Keratinocyte (primary cell): ENCODE results near the gene SULT2B1. TPM values are rescaled to one million over a fixed set of nuclear protein-coding genes. Genes with fewer than 3 reads are reported as not detected.

Experiments used
- DNase-seq: peaks from one replicate; pipeline ENCODE4 v3.0.0-alpha.2; 2011; ENCODE audit warnings: low read depth, missing footprints, low spot score
- FAIRE-seq: peaks from 2 replicates; lab custom pipeline; 2011; peaks lifted over from hg19 to GRCh38; lab: Jason Lieb, UNC
- H2AFZ ChIP-seq: 2 replicates; pipeline ENCODE4 v1.6.0; 2012; ENCODE audit warnings: low read length, control low read depth, inconsistent platforms; ENCODE audit not compliant: control insufficient read depth
- H3K27ac ChIP-seq: 2 replicates; pipeline ENCODE4 v1.5.1; 2011; ENCODE audit warnings: low read length; ENCODE audit not compliant: control insufficient read depth, insufficient read depth
- H3K27me3 ChIP-seq: 3 replicates; pipeline ENCODE4 v1.6.0; 2011; ENCODE audit warnings: low read length; ENCODE audit not compliant: control insufficient read depth, insufficient read depth; ENCODE audit errors: extremely low read depth
- H3K36me3 ChIP-seq, 2 experiments: 2 replicates in 1 of 2; 3 replicates in 1 of 2; pipeline ENCODE4 v1.5.1; 2011; ENCODE audit warnings: low read length in 2 of 2, mild to moderate bottlenecking in 1 of 2; ENCODE audit not compliant: control insufficient read depth in 2 of 2, insufficient read depth in 2 of 2; ENCODE audit errors: extremely low read depth in 1 of 2
- H3K4me1 ChIP-seq: 3 replicates; pipeline ENCODE4 v1.5.1; 2011; ENCODE audit warnings: low read length; ENCODE audit not compliant: control insufficient read depth, insufficient read depth; ENCODE audit errors: extremely low read depth
- H3K4me2 ChIP-seq: 3 replicates; pipeline ENCODE4 v1.6.0; 2011; ENCODE audit warnings: low read depth, low read length; ENCODE audit not compliant: control insufficient read depth, insufficient read depth; ENCODE audit errors: extremely low read depth
- H3K4me3 ChIP-seq, 3 experiments: fragments of 200-600 bp in 1 of 3; sonication (generic) in 1 of 3; 2 replicates in 2 of 3; 3 replicates in 1 of 3; pipeline ENCODE4 v1.5.1; 2011 to 2016; ENCODE audit warnings: low read length in 3 of 3, mild to moderate bottlenecking in 3 of 3, control low read depth in 2 of 3, inconsistent platforms in 1 of 3, low read depth in 1 of 3, mixed read lengths in 1 of 3, mixed run types in 1 of 3, moderate library complexity in 1 of 3; ENCODE audit not compliant: control insufficient read depth in 2 of 3, insufficient read depth in 2 of 3; ENCODE audit errors: extremely low read depth in 1 of 3
- H3K79me2 ChIP-seq: 2 replicates; pipeline ENCODE4 v1.6.0; 2012; ENCODE audit warnings: low read length; ENCODE audit not compliant: control insufficient read depth, insufficient read depth
- H3K9ac ChIP-seq: 3 replicates; pipeline ENCODE4 v1.6.0; 2011; ENCODE audit warnings: low read length; ENCODE audit not compliant: control insufficient read depth, insufficient read depth; ENCODE audit errors: extremely low read depth
- H3K9me1 ChIP-seq: 3 replicates; pipeline ENCODE4 v1.6.0; 2011; ENCODE audit warnings: low read length; ENCODE audit not compliant: control insufficient read depth, insufficient read depth; ENCODE audit errors: extremely low read depth
- H3K9me3 ChIP-seq: 2 replicates; pipeline ENCODE4 v1.5.1; 2012; ENCODE audit warnings: low read depth, low read length; ENCODE audit not compliant: control insufficient read depth
- H4K20me1 ChIP-seq: 3 replicates; pipeline ENCODE4 v1.6.0; 2011; ENCODE audit warnings: low read length; ENCODE audit not compliant: control insufficient read depth, insufficient read depth; ENCODE audit errors: extremely low read depth
- CTCF ChIP-seq, 3 experiments: IDR thresholded peaks in 1 of 3; conservative IDR thresholded peaks in 1 of 3; optimal IDR thresholded peaks in 1 of 3; 2 replicates in 2 of 3; 3 replicates in 1 of 3; pipeline versions ENCODE3 to v1.5.1; 2011; ENCODE audit warnings: low read length in 3 of 3, mild to moderate bottlenecking in 3 of 3, moderate library complexity in 2 of 3, control low read depth in 1 of 3, inconsistent platforms in 1 of 3; ENCODE audit not compliant: insufficient read depth in 2 of 3; ENCODE audit errors: extremely low read depth in 1 of 3
- EZH2 ChIP-seq: IDR thresholded peaks from one replicate; pipeline ENCODE4 v1.6.1; 2012; ENCODE audit warnings: inconsistent platforms, mild to moderate bottlenecking, low read length, moderate library complexity
- dilution Hi-C: fragments of 300-500 bp; cut with MboI; formaldehyde crosslinking; loops from one replicate; pipeline ENCODE4 v1.7.0; 2020; ENCODE audit warnings: low sequenced_read_pairs; ENCODE audit not compliant: extremely low pct_ligation_motif_present
- polyA plus RNA-seq, 5 experiments: library from polyadenylated mRNA; depleted of rRNA in 3 of 5; stranded (reverse) in 3 of 5; stranded (forward) in 1 of 5; unstranded in 1 of 5; fragments of >200 nt; gene quantifications; 1 replicate in 1 of 5; 2 replicates in 3 of 5; 3 replicates in 1 of 5; pipeline versions ENCODE4 v1.2.1 to v1.2.3, GENCODE V29; 2011 to 2012; ENCODE audit warnings: missing spikeins in 2 of 5, low read depth in 1 of 5, low replicate concordance in 1 of 5

The SULT2B1 gene
- polyA plus RNA-seq, 1 donor (not counting 4 experiments of a cell fraction or from before 2014, with no cell fraction given): 6.0 TPM

DNA sequence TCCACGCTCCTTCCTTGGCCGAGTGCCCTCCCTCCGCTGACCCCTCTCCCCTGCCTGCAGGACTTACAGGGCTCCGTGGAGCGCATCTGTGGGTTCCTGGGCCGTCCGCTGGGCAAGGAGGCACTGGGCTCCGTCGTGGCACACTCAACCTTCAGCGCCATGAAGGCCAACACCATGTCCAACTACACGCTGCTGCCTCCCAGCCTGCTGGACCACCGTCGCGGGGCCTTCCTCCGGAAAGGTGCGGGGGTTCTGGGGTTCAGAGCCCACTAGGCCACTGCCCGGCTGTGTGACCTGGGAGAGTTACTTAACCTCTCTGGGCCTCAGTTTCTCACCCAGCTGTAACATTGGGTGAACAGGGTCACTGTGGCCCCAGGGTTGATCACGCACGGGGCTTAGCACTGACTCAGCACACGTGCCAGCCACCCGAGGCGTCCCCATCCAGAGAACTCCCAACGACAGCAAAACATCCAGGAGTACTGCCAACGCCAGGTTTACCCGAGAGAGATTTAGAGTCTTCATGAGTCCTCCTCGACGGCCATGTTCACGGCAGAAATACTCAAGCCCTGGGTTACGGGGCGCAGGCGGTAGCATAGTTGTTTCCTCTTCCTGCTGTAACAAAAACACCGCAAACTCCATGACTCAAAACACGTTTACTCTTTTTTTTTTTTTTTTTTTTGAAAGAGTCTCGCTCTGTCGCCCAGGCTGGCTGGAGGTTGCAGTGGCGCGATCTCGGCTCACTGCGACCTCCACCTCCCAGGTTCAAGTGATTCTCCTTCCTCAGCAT is 44.9 kb downstream of the SULT2B1 start:
- Histone ChIP-seq H3K9me1 (no peaks in the 10 kb centered on the region), H4K20me1 (no peaks in the 10 kb centered on the region), H3K9me3 (no peaks in the 10 kb centered on the region), H2AFZ (no peak overlapping the region), H3K36me3 (no peaks in the 10 kb centered on the region), H3K4me3 (no peak overlapping the region), H3K79me2 (no peaks in the 10 kb centered on the region), H3K9ac (no peak overlapping the region), H3K27ac (no peak overlapping the region), H3K27me3 (no peaks in the 10 kb centered on the region), H3K4me2 (no peak overlapping the region), H3K4me1 (no peaks in the 10 kb centered on the region)
- dilution Hi-C loops: no loop called here
- DNase-seq (no peak), FAIRE-seq (no peak)
- TF ChIP-seq CTCF (optimal IDR thresholded peaks at IDR 0.05 in 1 of 3, IDR thresholded peaks at IDR 0.05 in 1 of 3, conservative IDR thresholded peaks at IDR 0.05 in 1 of 3; ENCODE audit: extremely low read depth in 1 of 3, insufficient read depth in 2 of 3, low read length in 3 of 3) (no peak), EZH2 (no peak)

GRCh38 chr19:48598996-48599700 is 47.2 kb downstream of the SULT2B1 start:
- H3K36me3 ChIP-seq: no peaks in the 10 kb centered on the region
- H3K27me3 ChIP-seq: no peaks in the 10 kb centered on the region
- H3K9ac ChIP-seq: no peak overlapping the region
- no peaks in the 10 kb centered on the region for H3K79me2 ChIP-seq
- no peak overlapping the region for H3K4me3 ChIP-seq
- H3K27ac ChIP-seq: no peak overlapping the region
- no peak overlapping the region for H2AFZ ChIP-seq
- no peak overlapping the region for H3K4me2 ChIP-seq
- DNase-seq: no peak
- FAIRE-seq: no peak
- no peaks in the 10 kb centered on the region for H3K9me1 ChIP-seq
- no peaks in the 10 kb centered on the region for H3K4me1 ChIP-seq
- dilution Hi-C loops: no loop called here
- no peaks in the 10 kb centered on the region for H3K9me3 ChIP-seq
- no peak for TF ChIP-seq EZH2
- no peaks in the 10 kb centered on the region for H4K20me1 ChIP-seq
